HepG2 (cell line): Measurements from ENCODE around the gene TMEM141. TPM values are rescaled to one million over a fixed set of nuclear protein-coding genes. Genes with fewer than 3 reads are reported as not detected.

Experiments used
- ATAC-seq: fragments of 200-7000 bp; cut with Tn5 transposase; 3 replicates; pipeline ENCODE4 v1.9.1; 2020; ENCODE audit warnings: mild to moderate bottlenecking, moderate library complexity
- BruUV-seq: library from RNA; stranded (reverse); fragments of 400-500 nt; replicated peaks from 2 replicates; lab custom pipeline; 2021; lab: Mats Ljungman, UMichigan
- CTCF ChIA-PET: fragments of 300-600 bp; formaldehyde crosslinking; extraction: SDS; loops from one replicate; lab custom pipeline; 2021; ENCODE audit warnings: low total read pairs, inconsistent platforms, low intra/inter-chr PET ratio; lab: Yijun Ruan, JAX
- POLR2A ChIA-PET: fragments of 350-600 bp; sonication (Branson Sonifier 250); formaldehyde crosslinking; loops from one replicate; lab custom pipeline; 2020; ENCODE audit warnings: antibody characterized with exemption, inconsistent platforms; lab: Yijun Ruan, JAX
- DNase-seq: peaks from one replicate; pipeline ENCODE4 v3.0.0-alpha.2; 2015; ENCODE audit warnings: low spot score
- FAIRE-seq: peaks from 3 replicates; lab custom pipeline; 2011; peaks lifted over from hg19 to GRCh38; lab: Jason Lieb, UNC
- H2AFZ ChIP-seq: one replicate; pipeline ENCODE4 v1.6.1; 2011; ENCODE audit warnings: low read length, inconsistent platforms
- H3K27ac ChIP-seq: fragments of 300-600 bp; 3 replicates; pipeline ENCODE4 v1.8.0; 2011; ENCODE audit warnings: mixed run types, mild to moderate bottlenecking, mixed read lengths, low read length, inconsistent platforms; ENCODE audit not compliant: insufficient read depth; ENCODE audit errors: extremely low read length
- H3K27me3 ChIP-seq, 2 experiments: fragments of 200-600 bp in 1 of 2; 2 replicates in 1 of 2; 3 replicates in 1 of 2; pipeline versions ENCODE4 v1.6.0 to v1.8.0; 2011; ENCODE audit warnings: low read length in 2 of 2, mild to moderate bottlenecking in 2 of 2, moderate library complexity in 2 of 2, inconsistent platforms in 1 of 2; ENCODE audit not compliant: insufficient read depth in 2 of 2, control insufficient read depth in 1 of 2
- H3K36me3 ChIP-seq, 2 experiments: fragments of 200-600 bp in 1 of 2; replicated peaks in 1 of 2; 2 replicates in 1 of 2; 3 replicates in 1 of 2; pipeline versions ENCODE4 v1.5.1 to v1.8.0; 2011; ENCODE audit warnings: low read length in 2 of 2, inconsistent platforms in 1 of 2; ENCODE audit not compliant: insufficient read depth in 2 of 2, control insufficient read depth in 1 of 2
- H3K4me1 ChIP-seq: 2 replicates; pipeline ENCODE4 v1.5.1; 2012; ENCODE audit warnings: low read length, inconsistent platforms; ENCODE audit not compliant: insufficient read depth
- H3K4me2 ChIP-seq: 2 replicates; pipeline ENCODE4 v1.6.0; 2011; ENCODE audit warnings: low read depth, low read length, inconsistent platforms
- H3K4me3 ChIP-seq, 3 experiments: fragments of 200-600 bp in 1 of 3; sonication (generic), shearing (Covaris generic) in 1 of 3; replicated peaks in 1 of 3; 2 replicates each; pipeline ENCODE4 v1.5.1; 2011 to 2016; ENCODE audit warnings: low read length in 3 of 3, inconsistent platforms in 2 of 3, low read depth in 2 of 3, mild to moderate bottlenecking in 2 of 3, control low read depth in 1 of 3, mixed read lengths in 1 of 3; ENCODE audit not compliant: insufficient read depth in 1 of 3
- H3K79me2 ChIP-seq: one replicate; pipeline ENCODE4 v1.6.1; 2011; ENCODE audit warnings: low read length, inconsistent platforms; ENCODE audit not compliant: insufficient read depth
- H3K9ac ChIP-seq: 2 replicates; pipeline ENCODE4 v1.6.0; 2011; ENCODE audit warnings: mild to moderate bottlenecking, low read depth, low read length, inconsistent platforms; ENCODE audit not compliant: insufficient read depth
- H3K9me3 ChIP-seq: 2 replicates; pipeline ENCODE4 v1.5.1; 2012; ENCODE audit warnings: mild to moderate bottlenecking, low read length
- H4K20me1 ChIP-seq: 2 replicates; pipeline ENCODE4 v1.6.0; 2011; ENCODE audit warnings: inconsistent platforms, mild to moderate bottlenecking, low read length, moderate library complexity; ENCODE audit not compliant: insufficient read depth
- DR1 ChIP-seq: sonication (generic); formaldehyde crosslinking; IDR thresholded peaks from 2 replicates; pipeline ENCODE4 v1.8.0; 2021; ENCODE audit warnings: mild to moderate bottlenecking, missing genetic modification reagents, inconsistent platforms
- GTF3A ChIP-seq: sonication (generic); formaldehyde crosslinking; conservative IDR thresholded peaks from 2 replicates; pipeline ENCODE4 v1.4.0; 2020; ENCODE audit warnings: mild to moderate bottlenecking, missing genetic modification reagents
- HMGXB4 ChIP-seq, 2 experiments: sonication (generic) in 1 of 2; formaldehyde crosslinking in 1 of 2; IDR thresholded peaks; 2 replicates each; pipeline versions ENCODE4 v1.4.0 to v1.6.1; 2018 to 2020; ENCODE audit warnings: missing genetic modification reagents in 2 of 2, borderline replicate concordance in 1 of 2, low read depth in 1 of 2, mild to moderate bottlenecking in 1 of 2, missing biosample characterization in 1 of 2
- POLR2A ChIP-seq, 2 experiments: IDR thresholded peaks; 2 replicates each; pipeline ENCODE4 v1.6.1; 2011; ENCODE audit warnings: low read depth in 2 of 2, low read length in 2 of 2, mild to moderate bottlenecking in 1 of 2, moderate library complexity in 1 of 2; ENCODE audit not compliant: insufficient read depth in 1 of 2
- YEATS4 ChIP-seq: sonication (generic); formaldehyde crosslinking; IDR thresholded peaks from 2 replicates; pipeline ENCODE4 v1.4.0; 2020; ENCODE audit warnings: missing genetic modification reagents, borderline replicate concordance
- ZNF232 ChIP-seq: sonication (generic); formaldehyde crosslinking; IDR thresholded peaks from 2 replicates; pipeline ENCODE4 v1.4.0; 2020; ENCODE audit warnings: missing genetic modification reagents, borderline replicate concordance
- ZNF407 ChIP-seq: sonication (generic); formaldehyde crosslinking; IDR thresholded peaks from one replicate; pipeline ENCODE4 v1.5.1; 2020; ENCODE audit warnings: mild to moderate bottlenecking, missing genetic modification reagents; ENCODE audit errors: not compliant biosample characterization
- ZNF670 ChIP-seq: sonication (generic); formaldehyde crosslinking; IDR thresholded peaks from 2 replicates; pipeline ENCODE4 v1.8.0; 2022; ENCODE audit warnings: mild to moderate bottlenecking, missing genetic modification reagents, borderline replicate concordance
- ZNF740 ChIP-seq: sonication (generic); formaldehyde crosslinking; IDR thresholded peaks from 2 replicates; pipeline ENCODE4 v1.4.0; 2020; ENCODE audit warnings: missing genetic modification reagents
- WGBS: methylation state at CpG from one replicate; pipeline ENCODE4 v1.1.6; 2017; ENCODE audit warnings: low lambda C conversion rate; 5-methylcytosine and 5-hydroxymethylcytosine counted together
- in situ Hi-C: cut with HindIII; loops from 2 replicates; pipeline ENCODE4 v1.10.0; 2017; ENCODE audit warnings: low pct_unique_long_range_greater_than_20kb; ENCODE audit not compliant: extremely low pct_ligation_motif_present
- intact Hi-C: fragments of 100-400 bp; cut with micrococcal nuclease; formaldehyde crosslinking; loops from one replicate; pipeline ENCODE4 v1.10.0; 2022; ENCODE audit not compliant: unreplicated experiment
- polyA plus RNA-seq, 8 experiments: library from polyadenylated mRNA; depleted of rRNA in 3 of 8; stranded (reverse) in 7 of 8; unstranded in 1 of 8; fragments of >200 nt; fragmentation: Illumina TruSeq in 4 of 8; extraction: Trizol in 4 of 8; gene quantifications; 2 replicates each; pipeline versions ENCODE4 v1.2.1 to v1.2.3, GENCODE V29; 2011 to 2016; ENCODE audit warnings: low read depth in 4 of 8, missing spikeins in 1 of 8, mixed read lengths in 1 of 8; ENCODE audit not compliant: insufficient read depth in 1 of 8
- total RNA-seq, 5 experiments: library from RNA; depleted of rRNA; stranded (reverse); fragments of >200 nt; fragmentation: Illumina TruSeq; extraction: Trizol; gene quantifications; 2 replicates each; pipeline ENCODE4 v1.2.3, GENCODE V29; 2016; ENCODE audit warnings: low read depth in 1 of 5

The TMEM141 gene
- total and polyA plus RNA-seq, 2 of the 13 experiments (the other 11 are each of a cell fraction or from before 2014, with no cell fraction given): 81.0 to 202 TPM

- no peaks in the 10 kb centered on the region for H3K36me3 ChIP-seq
- H3K4me1 ChIP-seq: peaks cover 12% of the 10 kb centered on the region; the same call in 1 of the 2 replicates
- no peak overlapping the region for H3K9ac ChIP-seq
- H3K27me3 ChIP-seq: peaks cover 15 to 55% of the 10 kb centered on the region in 2 experiments; a peak in 4 of 5 replicates
- no peak for DNase-seq
- no peak overlapping the region for H3K27ac ChIP-seq
- no peak for FAIRE-seq
- TF ChIP-seq GTF3A (CRISPR knock-in tag) (no peak), ZNF232 (no peak), HMGXB4 (CRISPR knock-in tag; IDR thresholded peaks at IDR 0.05; ENCODE audit: borderline replicate concordance in 1 of 2, low read depth in 1 of 2) (no peak), DR1 (CRISPR knock-in tag) (no peak), ZNF670 (CRISPR knock-in tag) (no peak), ZNF407 (CRISPR knock-in tag) (no peak), ZNF740 (CRISPR knock-in tag) (no peak), YEATS4 (CRISPR knock-in tag) (no peak), POLR2A (IDR thresholded peaks at IDR 0.05; ENCODE audit: insufficient read depth in 1 of 2, low read depth in 2 of 2, low read length in 2 of 2) (no peak)
- in situ Hi-C loops: no loop called here
- H3K9me3 ChIP-seq: peaks cover 15% of the 10 kb centered on the region
- ChIA-PET POLR2A (no interaction called here), CTCF (no interaction called here)
- H2AFZ ChIP-seq: no peak overlapping the region
- intact Hi-C loops: no loop called here
- H3K79me2 ChIP-seq: no peaks in the 10 kb centered on the region
- BruUV-seq: no TSS peak
- H3K4me3 ChIP-seq: no peak overlapping the region
- no peak overlapping the region for H3K4me2 ChIP-seq
- no peak for ATAC-seq
- WGBS: 0% methylated on average over 1 of the region's 1 CpG
- no peaks in the 10 kb centered on the region for H4K20me1 ChIP-seq
Observed at GRCh38 chr9:136751244-136751643, 39.9 kb upstream of the TMEM141 start.
